GM18861 (cell line): Measurements from ENCODE around the gene HGFAC.

Experiments
- ATAC-seq: cut with Tn5 transposase; IDR thresholded peaks from one replicate; pipeline ENCODE4 v1.9.1; 2021; ENCODE audit not compliant: unreplicated experiment

Gene HGFAC

DNA sequence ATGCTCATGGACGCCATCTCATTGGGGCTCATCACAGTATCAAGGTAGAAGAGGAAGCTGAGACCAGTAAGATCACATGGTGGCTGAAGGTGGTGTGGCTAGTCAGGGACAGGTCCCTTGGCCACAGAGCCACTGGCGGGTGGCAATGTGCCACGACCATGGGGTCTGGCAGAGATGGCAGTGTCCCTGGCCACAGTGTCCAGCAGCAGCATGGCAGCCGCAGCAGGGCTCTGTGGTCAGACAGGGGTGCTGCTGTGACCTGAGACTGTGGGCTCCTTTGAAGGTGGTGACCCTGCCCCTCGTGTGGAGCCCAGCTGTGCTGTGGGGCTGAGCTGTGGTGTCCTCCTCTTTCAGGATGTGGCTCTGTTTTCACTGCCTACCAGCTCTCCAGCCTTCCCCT is 19.2 kb downstream of the HGFAC start:
- no peak for ATAC-seq

DNA sequence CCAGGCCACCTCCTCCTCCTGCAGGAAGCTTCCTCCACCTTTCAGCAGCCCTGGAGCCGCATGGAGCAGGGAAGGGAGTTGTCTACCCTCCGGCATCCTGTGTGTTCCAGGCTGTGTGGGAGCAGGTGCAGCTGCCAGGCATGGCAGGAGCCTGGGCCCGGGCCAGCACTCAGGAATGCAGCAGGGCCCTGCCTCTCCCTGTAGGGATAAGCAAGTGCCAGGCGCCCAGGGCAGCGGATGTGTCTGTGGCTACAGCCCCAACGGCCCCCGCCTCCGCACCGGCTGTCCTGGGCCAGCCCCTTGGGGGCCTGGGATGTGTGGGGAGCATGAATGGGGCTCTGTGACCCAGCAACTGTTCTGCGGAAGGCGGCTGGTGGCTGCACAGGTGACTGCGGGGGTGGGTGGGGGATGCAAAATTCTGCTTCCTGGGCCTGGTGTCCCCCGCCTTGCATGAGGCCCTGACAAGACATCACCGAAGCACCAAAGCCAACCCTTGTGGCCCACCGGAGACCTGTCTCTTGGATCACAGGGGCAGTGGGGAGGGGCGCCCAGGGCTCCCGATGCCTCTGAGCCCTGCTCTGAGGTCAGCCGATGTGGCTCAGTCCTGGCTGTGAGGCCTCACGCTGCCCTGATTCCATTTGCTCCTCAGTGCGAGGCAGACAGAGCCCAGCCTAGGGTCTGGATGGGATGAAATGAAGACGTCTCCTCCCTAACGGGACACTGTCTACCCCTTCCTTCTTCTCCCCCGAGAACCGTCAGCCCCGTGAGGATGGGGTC is 19.9 kb downstream of the HGFAC start:
- no peak for ATAC-seq

DNA sequence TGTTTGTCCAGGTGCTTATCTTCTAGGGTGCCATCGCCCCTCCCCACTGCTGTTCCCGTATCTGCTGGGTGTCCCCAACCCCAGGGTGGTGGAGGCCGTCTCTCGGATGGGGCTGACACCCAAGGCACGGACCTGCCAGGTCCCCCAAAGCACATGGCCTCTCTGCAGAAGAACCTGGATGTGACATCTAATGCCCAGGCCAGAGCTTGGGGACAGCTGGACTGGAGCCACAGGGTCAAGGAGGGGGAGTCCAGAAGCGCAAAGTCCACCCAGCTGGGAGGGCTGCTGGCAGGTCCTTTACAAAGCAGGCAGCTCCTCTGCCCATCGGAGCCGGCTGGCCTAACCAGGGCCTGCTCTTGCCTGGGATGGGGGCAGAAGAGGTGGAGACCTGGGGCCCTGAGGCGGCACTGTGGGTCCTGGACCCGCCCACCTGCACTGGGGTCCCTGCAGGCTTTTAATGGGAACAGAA is 20.6 kb downstream of the HGFAC start:
- no peak for ATAC-seq

DNA sequence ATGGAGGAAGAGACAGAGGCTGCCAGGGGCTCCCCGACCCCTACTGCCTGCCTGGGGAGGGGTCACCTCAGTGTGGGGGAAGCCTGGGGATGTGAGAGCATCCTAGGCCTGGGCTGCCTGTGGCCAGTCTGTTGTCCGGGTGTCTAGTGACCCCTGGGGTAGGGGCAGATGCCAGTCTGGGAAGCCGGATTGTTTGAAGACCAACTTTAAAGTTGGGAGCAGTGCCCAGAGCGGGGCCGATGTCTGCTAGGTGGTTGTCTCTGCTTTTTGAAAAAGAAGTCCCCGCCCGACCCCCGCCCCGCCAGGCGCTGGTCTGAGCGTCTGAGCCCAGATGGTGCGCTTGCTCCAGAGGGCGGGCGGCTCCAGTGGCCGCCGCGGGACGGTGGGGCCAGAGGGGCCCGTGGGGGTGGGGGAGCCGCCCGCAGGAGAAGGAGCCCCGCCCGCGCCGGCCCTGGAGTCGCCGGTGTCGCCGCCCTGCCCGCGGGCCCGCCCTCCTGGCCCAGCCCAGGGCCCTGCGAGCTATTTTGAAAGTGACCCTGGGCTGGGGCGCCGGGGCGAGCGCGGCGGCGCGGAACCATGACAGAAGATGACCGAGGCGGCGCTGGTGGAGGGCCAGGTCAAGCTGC is 21.1 kb downstream of the HGFAC start, which contains the start of gene DOK7:
Gene DOK7 (plus strand): TSS at position 517 of the 626 bp plus-strand sequence. CDS start 70 bp downstream, at position 587.
- ATAC-seq, result no peak

DNA sequence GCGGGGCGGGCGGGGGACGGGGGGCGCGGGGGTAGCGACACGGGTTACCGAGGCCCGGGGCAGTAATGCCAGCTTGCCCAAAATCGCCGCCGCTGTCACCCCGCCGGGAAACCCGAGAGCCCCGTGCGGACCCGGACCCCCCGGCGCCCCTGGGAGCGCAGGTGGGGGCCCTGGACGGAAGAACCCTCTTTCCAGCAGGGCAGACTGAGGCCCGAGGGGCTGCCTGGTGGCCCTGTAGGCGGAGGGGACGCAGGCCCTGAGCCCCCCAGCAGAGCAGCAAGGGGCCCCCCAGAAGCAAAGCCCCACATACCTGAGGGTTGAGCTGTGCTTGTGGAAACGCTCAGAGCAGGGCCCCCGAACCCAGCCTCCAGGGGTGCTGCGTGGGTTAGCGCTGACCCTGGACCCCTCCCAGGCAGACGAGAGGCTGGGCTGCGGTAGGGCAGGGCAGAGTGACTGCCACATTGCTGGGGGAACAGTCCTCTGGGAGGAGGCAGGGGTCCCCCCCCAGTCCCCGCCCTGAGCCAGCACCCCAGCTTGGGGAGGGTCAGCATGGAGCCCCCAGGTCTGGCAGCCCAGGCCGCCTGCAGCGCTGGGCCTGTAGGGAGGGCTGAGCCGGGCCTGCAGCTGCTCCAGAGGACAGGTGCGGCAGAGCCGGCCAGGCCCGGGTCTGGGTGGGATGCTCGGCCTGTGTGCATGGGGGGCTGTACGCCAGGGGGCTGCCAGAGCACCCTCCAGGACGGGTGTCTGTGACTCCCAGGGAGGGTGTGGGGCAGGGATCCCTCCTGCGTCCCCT is 22.0 kb downstream of the HGFAC start:
- no peak for ATAC-seq

DNA sequence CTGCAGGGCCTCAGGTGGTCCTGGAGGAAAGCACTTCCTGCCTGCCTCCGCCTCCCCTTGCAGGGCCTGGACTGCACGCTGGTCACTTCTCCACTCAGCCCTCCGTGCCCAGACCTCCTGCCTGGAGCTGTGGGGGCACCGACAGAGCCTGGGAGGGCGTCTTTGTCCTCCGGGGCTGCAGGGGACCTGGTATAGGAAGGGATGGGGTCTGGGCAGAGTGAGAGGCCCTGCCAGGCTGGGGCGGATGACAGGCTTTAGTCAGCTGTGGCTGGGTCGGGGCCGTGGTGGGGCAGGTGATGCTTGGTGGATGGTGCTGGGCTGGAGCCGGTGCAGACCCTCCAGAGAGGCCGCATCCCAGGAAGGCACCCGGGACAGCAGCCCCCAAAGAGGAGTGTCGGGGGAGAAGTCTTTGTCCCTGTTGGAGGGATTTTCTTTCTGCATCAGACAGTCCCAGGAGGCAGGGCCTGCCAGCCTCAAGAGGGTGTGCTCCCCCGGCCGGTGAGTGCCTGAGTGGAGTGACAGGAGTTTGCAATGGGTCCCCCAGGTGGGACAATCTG is 22.7 kb downstream of the HGFAC start:
- ATAC-seq, result no peak

DNA sequence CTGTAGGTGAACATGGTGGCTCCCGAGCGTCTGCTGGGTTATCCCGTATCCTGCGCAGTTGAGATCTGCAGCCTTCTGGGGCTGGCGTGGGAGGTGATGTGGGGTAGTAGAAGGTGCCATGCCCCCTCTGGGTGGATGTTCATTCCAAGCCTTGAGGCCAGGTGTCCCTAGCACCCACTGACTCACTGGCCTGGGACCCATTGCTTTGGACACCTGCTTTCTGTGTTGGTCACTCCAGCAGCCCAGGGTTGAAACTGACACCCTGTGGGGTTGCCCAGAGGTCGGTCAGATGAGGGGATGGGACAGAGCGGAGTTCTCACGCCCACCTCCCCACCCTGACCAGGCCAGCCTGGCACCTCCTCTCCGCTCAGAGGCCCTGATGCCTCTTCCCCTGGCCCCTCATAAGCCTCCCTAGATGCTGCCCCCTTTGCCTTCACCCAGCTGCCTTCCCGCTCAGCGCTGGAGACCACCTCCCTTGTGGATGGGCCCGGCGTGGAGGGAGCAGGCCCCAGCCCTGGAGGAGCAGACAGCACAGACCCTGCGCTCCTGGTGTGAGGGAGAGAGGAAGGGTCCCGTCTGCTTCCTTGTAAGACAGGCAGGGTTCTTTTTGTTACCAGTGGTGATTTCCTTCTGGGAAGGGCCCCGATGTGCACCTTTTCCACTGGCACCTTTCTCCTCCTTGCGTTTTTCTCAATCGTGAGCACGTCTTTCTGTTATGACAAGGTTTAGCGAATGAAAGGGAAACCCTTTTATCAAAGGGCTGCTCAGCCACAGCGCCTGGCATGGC is 23.3 kb downstream of the HGFAC start:
- ATAC-seq, result no peak

DNA sequence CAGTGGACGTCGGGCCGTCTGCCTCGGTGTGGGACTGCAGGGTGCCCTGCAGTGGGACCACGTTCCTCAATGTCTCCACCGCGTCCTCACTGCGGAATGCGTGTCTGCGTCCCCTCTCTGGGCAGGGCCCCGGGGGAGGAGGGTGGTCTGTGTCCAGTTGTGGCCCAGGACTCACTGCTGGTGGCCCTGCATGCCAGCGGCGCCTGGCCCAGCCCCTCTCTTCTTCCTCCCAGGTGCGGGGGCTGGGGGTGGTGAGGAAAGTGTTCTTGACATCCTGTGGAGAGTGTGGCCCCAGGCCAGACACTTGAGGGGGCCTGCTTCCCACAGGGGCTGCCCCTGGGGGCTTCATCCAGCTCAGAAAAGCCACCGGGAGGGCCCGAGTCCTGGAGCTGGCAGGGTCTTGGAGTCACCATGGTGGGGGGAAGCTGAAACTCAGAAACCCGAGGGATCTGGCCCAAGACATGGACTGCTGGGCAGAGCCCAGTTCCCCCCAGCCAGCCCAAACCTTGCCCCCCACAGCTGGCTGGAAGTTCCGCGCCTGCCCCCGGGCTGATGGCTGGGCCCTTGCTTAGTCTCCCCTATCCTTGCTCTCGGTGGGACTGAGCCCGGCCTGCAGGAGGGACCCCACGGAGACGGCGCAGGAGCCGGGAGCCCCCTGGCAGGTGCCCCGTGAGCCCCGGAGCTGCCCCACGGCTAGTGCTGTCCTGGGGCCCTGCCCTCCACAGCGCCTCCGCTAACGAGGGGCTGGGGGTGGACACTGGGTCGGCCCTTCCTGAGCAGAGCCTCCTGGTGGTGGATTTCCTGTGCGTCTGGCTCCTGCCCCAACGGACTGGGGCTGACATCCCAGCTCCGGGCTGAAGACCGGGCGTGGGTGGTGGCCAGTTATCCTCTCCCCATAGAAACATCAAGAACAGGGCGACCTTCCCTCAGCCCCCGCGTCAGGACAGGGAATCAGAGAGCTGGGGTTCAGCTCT is 24.2 kb downstream of the HGFAC start:
- no peak for ATAC-seq

DNA sequence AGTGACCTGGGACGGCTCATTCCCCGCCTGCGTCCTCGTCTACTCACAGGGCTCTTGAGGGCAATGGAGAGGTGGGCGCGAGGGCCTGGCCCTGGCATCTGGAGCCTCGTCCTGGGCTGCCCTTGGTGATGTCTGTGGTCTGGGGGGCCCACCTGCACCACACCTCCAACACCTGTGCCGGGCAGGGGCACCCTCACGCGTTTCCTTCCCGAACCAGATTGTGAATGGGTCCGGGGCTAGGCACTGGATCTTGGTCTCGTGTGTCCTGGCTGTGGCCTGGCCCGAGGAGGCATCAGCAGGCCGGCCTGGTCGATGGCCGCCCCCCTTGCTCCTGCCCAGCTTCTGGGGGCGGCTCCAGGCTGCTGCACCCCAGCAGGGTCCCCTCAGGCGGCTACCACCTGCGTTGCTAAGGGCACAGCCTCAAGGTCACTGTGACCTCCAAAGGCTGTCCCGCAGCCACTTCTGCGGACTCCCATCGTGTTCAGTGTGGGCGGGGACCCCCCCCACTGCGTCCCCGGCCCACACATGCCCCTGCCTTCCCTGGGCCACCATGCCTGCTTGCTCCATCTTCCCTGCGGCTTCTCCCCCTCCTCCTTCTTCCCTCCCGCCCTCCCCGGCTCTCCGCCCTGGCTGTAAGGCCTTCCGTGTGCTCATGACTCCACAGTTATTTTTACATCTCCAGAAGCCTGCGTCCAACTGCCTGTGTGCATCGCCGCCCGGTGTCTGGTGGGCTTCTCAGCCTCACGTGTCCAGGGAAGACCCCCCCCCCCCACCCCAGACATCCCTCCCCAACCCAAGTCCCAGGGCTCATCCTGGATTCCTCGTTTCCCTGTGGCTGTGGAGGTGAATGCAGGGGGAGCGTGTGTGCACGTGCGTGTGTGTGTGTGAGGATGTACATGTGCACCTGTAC is 25.2 kb downstream of the HGFAC start:
- ATAC-seq, result no peak

DNA sequence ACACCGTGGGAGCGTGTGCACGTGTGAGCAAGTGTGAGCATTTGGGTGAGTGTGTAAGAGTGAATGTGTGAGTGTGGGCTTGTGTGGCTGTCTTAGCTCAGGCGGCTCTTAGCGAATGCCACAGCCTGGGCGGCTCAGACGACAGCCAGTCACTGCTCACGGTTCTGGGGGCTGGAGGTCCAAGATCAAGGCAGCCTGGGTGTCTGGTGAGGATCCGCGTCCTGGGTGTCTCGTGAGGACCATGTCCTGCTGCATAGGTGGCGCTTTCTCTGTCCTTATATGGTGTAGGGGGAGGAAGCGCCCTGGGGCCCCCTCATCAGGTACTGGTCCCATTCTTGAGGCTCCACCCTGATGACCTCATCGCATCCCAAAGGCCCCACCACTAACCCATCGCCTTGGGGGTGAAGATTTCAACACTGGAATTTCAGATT is 25.8 kb downstream of the HGFAC start:
- no peak for ATAC-seq

DNA sequence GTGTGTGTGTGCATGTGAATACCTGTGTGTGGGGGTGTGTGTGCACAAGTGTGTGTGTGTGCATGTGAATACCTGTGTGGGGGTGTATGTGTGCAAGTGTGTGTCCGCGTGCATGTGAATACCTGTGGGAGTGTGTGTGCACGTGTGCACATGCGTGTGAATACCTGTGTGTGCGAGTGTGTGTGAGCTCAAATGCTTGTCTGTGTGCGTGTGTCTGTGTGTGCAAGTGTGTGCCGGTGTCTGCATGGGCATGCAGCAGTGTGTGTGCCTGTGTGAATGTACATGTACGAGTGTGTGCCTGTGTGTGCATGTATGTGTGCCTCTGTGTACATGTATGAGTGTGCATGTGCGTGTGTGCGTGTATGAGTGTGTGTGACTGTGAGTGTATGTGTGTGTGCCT is 26.4 kb downstream of the HGFAC start:
- no peak for ATAC-seq

DNA sequence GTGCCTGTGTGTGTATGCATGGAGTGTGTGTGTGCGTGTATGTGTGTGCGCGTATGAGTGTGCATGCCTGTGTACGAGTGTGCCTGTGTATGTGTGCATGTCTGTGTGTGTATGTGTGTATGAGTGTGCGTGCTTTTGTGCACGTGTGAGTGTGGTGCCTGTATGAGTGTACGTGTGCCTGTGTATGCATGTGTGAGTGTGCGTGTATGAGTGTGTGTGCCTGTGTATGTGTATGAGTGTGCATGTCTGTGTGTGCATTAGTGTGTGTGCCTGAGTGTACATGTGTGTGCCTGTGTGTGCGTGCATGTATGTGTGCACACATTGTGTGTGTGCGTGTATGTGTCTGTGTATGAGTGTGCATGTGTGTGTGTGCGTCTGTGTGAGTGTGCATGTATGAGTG is 27.0 kb downstream of the HGFAC start:
- ATAC-seq, result no peak

DNA sequence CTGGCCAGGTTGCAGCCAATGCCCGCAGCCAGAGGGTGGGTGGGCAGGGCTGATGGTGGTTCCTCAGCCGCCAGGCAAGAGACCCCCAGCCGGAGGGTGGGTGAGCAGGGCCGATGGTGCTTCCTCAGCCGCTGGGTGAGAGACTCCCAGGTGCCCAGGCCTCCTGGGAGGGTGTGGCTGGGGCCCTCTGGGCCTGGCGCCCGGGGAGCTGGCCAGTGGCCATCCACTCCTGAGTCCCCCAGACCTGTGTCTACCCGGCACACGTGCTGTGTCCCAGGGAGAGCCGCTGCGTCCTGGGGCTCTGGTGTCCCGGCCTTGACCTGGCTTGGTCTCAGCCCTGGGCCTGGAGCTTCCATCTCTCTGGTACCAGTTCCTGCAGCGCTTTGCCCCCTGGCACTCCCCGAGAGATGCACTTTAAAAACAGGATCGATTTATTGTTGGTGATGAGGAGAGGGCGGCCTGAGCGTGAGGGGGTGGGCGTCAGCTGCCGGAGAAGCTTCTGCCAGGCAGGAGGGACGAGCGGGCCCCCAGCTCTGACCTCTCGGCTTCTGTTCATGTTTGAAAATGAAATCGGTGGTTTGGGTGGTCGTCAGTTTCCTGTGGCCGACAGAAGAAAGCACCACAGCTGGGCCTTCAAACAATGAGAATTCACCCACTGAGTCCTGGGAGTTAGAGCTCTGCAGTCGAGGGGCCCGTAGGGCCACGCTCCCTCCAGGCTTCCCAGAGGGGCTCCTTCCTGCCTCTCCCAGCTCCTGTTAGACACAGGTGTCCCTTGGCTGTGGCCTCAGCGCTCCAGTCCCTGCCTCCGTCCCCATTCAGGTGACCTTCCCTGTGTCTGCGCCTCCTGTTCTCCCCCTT is 27.8 kb downstream of the HGFAC start:
- no peak for ATAC-seq

DNA sequence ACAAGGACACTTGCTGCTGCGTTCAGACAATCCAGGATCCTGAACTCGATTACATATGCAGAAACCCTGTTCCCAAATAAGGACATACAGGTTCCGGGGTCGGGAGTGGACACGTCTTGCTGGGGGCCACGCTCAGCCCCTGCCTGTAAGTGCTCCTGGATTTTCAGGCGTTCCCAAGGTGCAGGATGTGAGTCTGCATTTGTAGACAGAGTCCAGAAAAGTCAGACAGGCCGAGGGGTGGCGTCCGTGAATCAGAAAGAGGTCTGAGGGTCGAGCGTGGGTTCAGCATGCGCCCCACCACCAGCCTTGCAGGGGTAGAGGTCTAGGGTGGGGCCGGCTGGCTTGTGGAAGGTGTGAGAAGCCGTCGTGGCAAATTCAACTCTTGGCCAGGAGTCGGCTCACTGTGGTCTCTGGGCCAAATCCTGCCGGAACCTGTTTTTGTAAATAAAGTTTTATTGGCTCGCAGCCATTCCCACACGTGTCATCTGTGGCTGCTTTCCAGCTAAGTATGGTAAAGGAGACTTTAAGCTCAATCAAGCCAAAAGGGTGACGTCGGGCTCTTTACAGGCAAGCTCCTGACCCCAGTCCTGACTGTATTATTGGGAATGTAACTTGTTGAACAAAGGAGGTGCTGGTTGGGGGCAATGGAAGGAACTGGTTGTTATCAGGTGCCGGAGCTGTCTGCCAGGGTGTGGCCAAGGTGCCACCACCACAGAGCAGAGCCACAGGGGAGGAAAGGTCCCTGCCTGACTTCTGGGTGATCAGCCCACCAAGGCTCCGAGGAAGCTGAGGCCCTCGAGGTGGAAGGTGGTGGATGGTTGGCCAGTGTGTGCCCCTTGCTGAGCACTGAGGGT is 28.7 kb downstream of the HGFAC start:
- no peak for ATAC-seq

DNA sequence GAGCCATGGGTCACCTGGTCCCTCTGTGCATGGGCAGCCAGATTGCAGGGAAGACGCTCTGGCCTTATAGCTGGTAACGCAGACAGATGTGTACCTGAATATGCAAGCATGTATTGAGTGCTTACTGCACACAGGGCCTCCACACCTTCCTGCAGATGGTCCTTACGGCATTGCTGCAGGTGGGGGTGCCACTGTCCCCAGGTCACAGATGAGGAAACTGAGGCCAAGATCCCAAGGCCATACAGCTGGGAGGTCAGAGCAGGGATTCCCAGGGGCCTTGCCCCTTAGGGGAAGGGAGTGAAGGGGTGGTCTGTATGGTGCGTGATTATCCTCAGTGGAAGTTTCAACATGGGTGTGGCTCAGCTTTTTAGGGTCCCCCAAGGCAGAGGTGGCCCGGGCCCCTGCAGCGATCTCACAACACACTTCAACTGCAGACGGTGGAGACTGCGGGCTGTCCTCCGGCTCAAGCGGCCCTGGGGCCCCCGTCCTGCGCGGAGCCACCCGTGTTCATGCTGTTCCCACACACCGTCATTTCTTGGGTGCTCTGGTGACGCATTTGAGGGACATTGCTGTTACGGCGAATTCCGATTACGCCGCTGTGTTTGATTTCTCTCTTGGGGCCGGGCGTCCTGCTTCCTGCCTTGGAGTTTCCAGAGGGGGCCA is 29.5 kb downstream of the HGFAC start:
- no peak for ATAC-seq

DNA sequence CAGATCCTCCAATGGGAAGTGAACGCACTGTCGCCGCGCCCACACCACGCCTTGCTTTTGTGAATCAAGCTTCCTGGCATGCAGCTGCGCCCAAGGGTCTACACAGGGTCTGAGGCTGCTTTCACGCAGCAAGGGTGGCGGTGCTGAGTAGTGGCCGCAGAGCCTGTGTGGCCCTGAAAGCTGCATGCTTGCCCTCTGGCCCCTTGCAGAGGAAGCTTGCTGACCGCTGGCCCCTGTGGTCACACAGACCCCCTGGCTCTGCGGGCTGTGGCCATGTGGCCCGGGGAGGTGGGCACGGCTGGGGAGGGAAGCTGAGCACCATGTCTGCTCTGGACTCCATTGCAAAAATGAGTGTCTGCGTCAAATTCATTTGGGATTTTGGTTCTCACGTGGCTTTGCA is 30.1 kb downstream of the HGFAC start:
- no peak for ATAC-seq
